GM12874 (cell line): Measurements from ENCODE around the gene RASAL1.

ENCODE experiments used
- CTCF ChIP-seq: IDR thresholded peaks from 2 replicates; pipeline ENCODE4 v1.5.1; 2011; ENCODE audit warnings: low read depth, mild to moderate bottlenecking, control low read depth, low read length, moderate library complexity; ENCODE audit not compliant: insufficient read depth

Gene RASAL1

GRCh38 chr12:113063396-113064350 is 71.9 kb downstream of the RASAL1 start:
- TF ChIP-seq CTCF = no peak

DNA sequence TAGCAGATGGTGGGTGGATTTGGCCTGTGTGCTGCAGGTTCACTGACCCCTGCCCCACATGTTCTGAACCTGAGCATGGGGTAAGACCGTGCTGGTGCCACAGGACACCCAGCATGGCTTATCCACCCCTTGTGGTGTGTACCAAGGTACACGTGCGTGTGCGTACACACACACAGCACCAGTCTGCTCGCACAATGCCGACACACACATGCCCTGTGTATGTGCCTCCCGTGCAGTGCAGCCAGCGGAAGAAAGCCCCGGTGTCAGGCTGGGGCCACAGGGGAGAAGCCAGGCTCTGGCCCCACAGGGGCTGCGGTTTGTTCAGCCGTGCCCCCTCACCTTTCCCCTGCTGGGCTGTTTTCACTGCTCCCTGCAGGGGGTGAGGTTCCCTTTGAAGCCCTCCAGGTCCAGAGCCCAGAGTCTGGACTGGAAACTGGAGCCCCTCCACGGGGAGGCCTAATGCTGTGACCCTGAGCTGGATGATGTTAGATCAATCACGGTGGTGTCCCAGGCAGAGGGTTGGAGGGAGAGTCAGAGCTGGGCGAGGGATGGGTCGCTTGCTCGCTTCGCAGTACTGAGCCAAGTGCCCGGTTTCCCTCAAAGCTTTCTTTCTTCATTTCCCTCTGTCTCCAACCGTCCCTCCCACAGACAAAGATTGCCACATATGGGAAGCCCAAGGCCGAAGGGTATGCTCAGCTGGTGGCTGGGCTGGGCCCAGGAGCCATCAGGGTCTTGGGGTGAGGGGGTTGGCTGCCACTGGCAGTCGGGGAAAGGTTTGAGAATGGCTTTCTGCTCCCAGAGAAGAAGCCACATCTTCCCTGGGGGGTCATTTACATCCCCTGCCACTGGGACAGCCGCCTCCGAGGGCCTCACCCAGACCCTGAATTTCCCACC is 72.8 kb downstream of the RASAL1 start:
- TF ChIP-seq CTCF = no peak

DNA sequence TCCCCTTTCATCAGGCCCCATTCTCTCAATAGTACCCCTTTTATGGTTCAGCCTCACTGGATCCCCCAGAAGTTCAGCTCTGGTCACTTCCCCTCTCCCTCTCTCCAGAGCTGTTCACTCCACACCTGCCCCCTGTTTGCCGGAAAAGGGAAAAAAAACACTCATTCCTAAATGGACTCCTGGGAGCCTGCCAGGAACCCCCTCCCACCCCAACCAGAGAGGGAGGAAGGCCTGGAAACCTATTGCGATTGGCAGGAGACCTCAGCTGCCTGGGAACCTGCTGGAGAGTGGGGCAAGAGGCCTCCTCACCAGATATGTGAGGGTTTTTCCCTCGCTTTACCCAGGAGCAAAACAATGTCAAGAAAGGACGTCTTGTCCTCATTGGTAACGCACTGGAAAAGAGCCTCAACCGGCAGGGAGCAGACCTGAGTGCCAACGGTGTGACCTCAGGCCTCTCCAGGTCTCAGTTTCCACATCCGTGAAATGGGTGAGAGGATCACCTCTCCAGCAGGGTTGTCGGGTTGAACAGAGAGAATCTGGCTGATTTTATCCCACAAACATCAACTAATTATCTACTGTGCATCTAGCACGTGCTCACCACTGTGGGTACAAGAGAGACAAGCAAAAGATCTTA is 74.4 kb downstream of the RASAL1 start:
- TF ChIP-seq CTCF = no peak

- no peak for TF ChIP-seq CTCF
These were observed 75.1 kb downstream of the RASAL1 start for GRCh38 chr12:113060336-113060960.

- TF ChIP-seq CTCF = no peak
These were observed 76.4 kb downstream of the RASAL1 start for GRCh38 chr12:113059071-113059595.

GRCh38 chr12:113058553-113058952 is 77.0 kb downstream of the RASAL1 start:
- no peak for TF ChIP-seq CTCF
